ENCODE results near the gene JAZF1. TPM values are rescaled to one million over a fixed set of nuclear protein-coding genes. Genes with fewer than 3 reads are reported as not detected.

Gene JAZF1
- total and polyA plus RNA-seq, 2 experiments from 2014 or later, result 9.5 to 12.1 TPM

DNA sequence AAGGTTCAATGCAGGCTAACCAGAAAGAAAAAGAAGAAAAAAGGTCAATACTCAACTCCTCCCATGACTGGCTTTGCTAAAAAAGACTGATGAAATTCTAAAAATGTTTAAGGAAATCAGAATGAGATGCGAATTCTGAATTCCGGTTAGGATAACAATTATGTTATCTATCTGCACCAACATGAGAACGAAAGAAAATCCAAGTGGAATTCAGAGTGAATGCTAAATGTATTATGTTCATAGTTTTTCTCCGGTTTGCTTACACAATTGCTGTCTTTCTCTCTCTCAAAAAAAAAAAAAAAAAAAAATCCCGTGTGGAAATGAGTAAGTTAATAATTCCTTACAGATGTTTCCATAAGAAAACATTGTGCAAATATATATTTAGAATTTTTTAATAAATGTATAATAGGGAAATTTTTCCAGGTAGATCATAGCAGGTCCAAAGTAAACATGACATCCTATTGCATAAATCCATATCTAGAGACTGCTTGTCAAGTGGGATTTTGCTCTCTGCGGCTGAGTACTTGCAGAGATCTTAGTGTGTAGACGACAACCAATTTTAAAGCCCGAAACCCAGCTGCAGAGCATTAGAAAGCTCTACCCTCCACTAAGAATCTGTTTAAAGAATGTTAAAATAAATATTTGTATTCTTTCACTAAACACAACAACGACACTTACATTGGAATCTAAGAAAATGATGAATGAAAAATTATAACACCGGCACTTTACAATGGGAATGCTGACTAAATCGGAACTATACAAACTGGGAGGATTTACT is 104.0 kb downstream of the JAZF1 start:
- Histone ChIP-seq H3K4me2 (peak overlapping the region; percentile 52), H4K20me1 (ENCODE audit: insufficient read depth, poor library complexity, severe bottlenecking) (no peaks in the 10 kb centered on the region), H3K27ac (peak overlapping the region; percentile 1), H3K79me2 (peaks cover 2% of the 10 kb centered on the region), H3K9me2 (replicated peaks; ENCODE audit: insufficient read depth) (no peaks in the 10 kb centered on the region), H3K36me3 (replicated peaks; ENCODE audit: insufficient read depth, low read depth) (no peaks in the 10 kb centered on the region), H3K27me3 (no peaks in the 10 kb centered on the region), H3K9me3 (ENCODE audit: low read depth) (no peaks in the 10 kb centered on the region), H3K4me1 (ENCODE audit: insufficient read depth) (peaks cover 8% of the 10 kb centered on the region), H2AFZ (no peak overlapping the region), H3K4me3 (no peak overlapping the region)
- WGBS (ENCODE audit: low lambda C conversion rate, missing lambda C conversion rate), result 44% methylated on average over 11 of the region's 11 CpGs
- TF ChIP-seq, protein P1, sequence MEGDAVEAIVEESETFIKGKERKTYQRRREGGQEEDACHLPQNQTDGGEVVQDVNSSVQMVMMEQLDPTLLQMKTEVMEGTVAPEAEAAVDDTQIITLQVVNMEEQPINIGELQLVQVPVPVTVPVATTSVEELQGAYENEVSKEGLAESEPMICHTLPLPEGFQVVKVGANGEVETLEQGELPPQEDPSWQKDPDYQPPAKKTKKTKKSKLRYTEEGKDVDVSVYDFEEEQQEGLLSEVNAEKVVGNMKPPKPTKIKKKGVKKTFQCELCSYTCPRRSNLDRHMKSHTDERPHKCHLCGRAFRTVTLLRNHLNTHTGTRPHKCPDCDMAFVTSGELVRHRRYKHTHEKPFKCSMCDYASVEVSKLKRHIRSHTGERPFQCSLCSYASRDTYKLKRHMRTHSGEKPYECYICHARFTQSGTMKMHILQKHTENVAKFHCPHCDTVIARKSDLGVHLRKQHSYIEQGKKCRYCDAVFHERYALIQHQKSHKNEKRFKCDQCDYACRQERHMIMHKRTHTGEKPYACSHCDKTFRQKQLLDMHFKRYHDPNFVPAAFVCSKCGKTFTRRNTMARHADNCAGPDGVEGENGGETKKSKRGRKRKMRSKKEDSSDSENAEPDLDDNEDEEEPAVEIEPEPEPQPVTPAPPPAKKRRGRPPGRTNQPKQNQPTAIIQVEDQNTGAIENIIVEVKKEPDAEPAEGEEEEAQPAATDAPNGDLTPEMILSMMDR (IDR thresholded peaks at IDR 0.05; ENCODE audit: poor library complexity), result no peak
- TF ChIP-seq EZH2phosphoT487 (IDR thresholded peaks at IDR 0.05; ENCODE audit: low read depth, severe bottlenecking, unreplicated experiment) (no peak), EZH2 (IDR thresholded peaks at IDR 0.05; ENCODE audit: borderline replicate concordance) (no peak)
- no peak for DNase-seq (ENCODE audit: low spot score)

GRCh38 chr7:28075674-28076358 is 104.8 kb downstream of the JAZF1 start:
- no peaks in the 10 kb centered on the region for H3K27me3 ChIP-seq
- no peak overlapping the region for H2AFZ ChIP-seq
- H3K4me1 ChIP-seq (ENCODE audit: insufficient read depth), result peaks cover 13% of the 10 kb centered on the region
- H3K36me3 ChIP-seq (replicated peaks; ENCODE audit: insufficient read depth, low read depth), result no peaks in the 10 kb centered on the region
- no peaks in the 10 kb centered on the region for H4K20me1 ChIP-seq (ENCODE audit: insufficient read depth, poor library complexity, severe bottlenecking)
- TF ChIP-seq EZH2 (IDR thresholded peaks at IDR 0.05; ENCODE audit: borderline replicate concordance), result no peak
- no peak for TF ChIP-seq EZH2phosphoT487 (IDR thresholded peaks at IDR 0.05; ENCODE audit: low read depth, severe bottlenecking, unreplicated experiment)
- TF ChIP-seq, protein P1 (IDR thresholded peaks at IDR 0.05; ENCODE audit: poor library complexity), result no peak
- WGBS (ENCODE audit: low lambda C conversion rate, missing lambda C conversion rate), result 37% methylated on average over 3 of the region's 3 CpGs
- DNase-seq (ENCODE audit: low spot score), result no peak
- H3K79me2 ChIP-seq, result peaks cover 8% of the 10 kb centered on the region
- no peak overlapping the region for H3K27ac ChIP-seq
- H3K4me2 ChIP-seq, result peak overlapping the region; percentile 52
- no peak overlapping the region for H3K4me3 ChIP-seq
- no peaks in the 10 kb centered on the region for H3K9me2 ChIP-seq (replicated peaks; ENCODE audit: insufficient read depth)
- no peaks in the 10 kb centered on the region for H3K9me3 ChIP-seq (ENCODE audit: low read depth)

DNA sequence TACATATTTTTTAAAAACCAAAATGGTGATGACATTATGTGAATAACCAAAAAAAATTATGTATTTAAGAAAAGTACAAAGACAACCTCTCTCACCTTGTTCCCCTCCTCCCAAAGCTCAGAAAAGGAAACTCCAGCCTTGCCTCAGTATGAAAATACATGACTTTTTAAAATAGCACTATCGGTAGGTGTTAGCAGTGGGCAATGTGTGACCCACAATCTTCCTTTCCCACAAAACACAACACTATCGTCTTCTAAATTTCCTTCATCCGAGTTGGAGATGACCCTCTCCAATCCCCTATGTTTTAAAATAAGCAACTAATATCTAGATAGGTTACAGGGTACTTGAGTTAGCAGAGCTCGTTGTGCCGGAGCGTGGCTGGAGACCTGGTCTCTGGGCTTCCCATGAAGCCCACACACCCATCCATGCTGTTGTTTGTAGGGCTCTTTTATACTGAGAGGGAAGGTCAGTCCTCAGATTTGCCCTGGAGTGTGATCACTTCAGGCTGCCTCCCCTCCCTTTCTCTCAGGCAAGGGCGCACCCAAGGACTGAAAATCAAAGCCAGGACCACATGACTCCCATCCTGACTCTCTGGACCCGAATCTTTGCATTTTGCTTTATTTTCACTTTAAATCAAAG is 107.6 kb downstream of the JAZF1 start:
- no peak for DNase-seq (ENCODE audit: low spot score)
- no peak for TF ChIP-seq EZH2phosphoT487 (IDR thresholded peaks at IDR 0.05; ENCODE audit: low read depth, severe bottlenecking, unreplicated experiment)
- TF ChIP-seq EZH2 (IDR thresholded peaks at IDR 0.05; ENCODE audit: borderline replicate concordance), result no peak
- TF ChIP-seq, protein P1 (IDR thresholded peaks at IDR 0.05; ENCODE audit: poor library complexity), result no peak
- H4K20me1 ChIP-seq (ENCODE audit: insufficient read depth, poor library complexity, severe bottlenecking), result no peaks in the 10 kb centered on the region
- no peaks in the 10 kb centered on the region for H3K9me3 ChIP-seq (ENCODE audit: low read depth)
- H2AFZ ChIP-seq, result no peak overlapping the region
- H3K36me3 ChIP-seq (replicated peaks; ENCODE audit: insufficient read depth, low read depth), result no peaks in the 10 kb centered on the region
- H3K27ac ChIP-seq, result no peak overlapping the region
- 96% methylated on average over 8 of the region's 8 CpGs for WGBS (ENCODE audit: low lambda C conversion rate, missing lambda C conversion rate)
- no peak overlapping the region for H3K4me2 ChIP-seq
- H3K27me3 ChIP-seq, result no peaks in the 10 kb centered on the region
- no peaks in the 10 kb centered on the region for H3K9me2 ChIP-seq (replicated peaks; ENCODE audit: insufficient read depth)
- peaks cover 34% of the 10 kb centered on the region for H3K4me1 ChIP-seq (ENCODE audit: insufficient read depth)
- H3K4me3 ChIP-seq, result no peak overlapping the region
- H3K79me2 ChIP-seq, result peaks cover 8% of the 10 kb centered on the region

All from hepatocyte (in vitro differentiated cells).